ENCODE measurements around the gene CDC14B.

The CDC14B gene

GRCh38 chr9:96483197-96483596, 136.4 kb downstream of the CDC14B start:
- no peak overlapping the region for H3K4me3 ChIP-seq (ENCODE audit: low read depth, low read length)
- TF ChIP-seq, protein P1, sequence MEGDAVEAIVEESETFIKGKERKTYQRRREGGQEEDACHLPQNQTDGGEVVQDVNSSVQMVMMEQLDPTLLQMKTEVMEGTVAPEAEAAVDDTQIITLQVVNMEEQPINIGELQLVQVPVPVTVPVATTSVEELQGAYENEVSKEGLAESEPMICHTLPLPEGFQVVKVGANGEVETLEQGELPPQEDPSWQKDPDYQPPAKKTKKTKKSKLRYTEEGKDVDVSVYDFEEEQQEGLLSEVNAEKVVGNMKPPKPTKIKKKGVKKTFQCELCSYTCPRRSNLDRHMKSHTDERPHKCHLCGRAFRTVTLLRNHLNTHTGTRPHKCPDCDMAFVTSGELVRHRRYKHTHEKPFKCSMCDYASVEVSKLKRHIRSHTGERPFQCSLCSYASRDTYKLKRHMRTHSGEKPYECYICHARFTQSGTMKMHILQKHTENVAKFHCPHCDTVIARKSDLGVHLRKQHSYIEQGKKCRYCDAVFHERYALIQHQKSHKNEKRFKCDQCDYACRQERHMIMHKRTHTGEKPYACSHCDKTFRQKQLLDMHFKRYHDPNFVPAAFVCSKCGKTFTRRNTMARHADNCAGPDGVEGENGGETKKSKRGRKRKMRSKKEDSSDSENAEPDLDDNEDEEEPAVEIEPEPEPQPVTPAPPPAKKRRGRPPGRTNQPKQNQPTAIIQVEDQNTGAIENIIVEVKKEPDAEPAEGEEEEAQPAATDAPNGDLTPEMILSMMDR (IDR thresholded peaks at IDR 0.05; ENCODE audit: low read depth, low read length): no peak
- in situ Hi-C loops (cut with HindIII; ENCODE audit: low sequenced_read_pairs): no loop called here
- DNase-seq (ENCODE audit: low read depth, low spot score): no peak

DNA sequence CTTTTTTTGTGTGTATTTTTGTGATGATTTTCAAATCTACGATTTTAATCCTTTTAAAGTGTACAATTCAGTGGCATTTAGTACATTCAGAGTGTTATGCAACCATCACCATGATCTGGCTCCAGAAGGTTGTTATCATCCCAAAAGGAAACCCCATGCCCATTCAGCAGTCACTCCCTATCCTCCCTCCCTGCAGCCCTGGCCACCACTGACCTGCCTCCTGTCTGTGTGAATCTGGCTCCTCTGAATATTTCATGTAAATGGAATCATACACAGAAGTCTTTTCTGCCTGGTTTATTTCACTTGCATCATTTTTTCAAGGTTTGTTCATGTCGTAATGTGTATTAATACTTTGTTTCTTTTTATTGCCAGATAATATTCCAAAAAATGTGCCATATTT, 137.2 kb downstream of the CDC14B start:
- no peak for DNase-seq (ENCODE audit: low read depth, low spot score)
- in situ Hi-C loops (cut with HindIII; ENCODE audit: low sequenced_read_pairs): no loop called here

DNA sequence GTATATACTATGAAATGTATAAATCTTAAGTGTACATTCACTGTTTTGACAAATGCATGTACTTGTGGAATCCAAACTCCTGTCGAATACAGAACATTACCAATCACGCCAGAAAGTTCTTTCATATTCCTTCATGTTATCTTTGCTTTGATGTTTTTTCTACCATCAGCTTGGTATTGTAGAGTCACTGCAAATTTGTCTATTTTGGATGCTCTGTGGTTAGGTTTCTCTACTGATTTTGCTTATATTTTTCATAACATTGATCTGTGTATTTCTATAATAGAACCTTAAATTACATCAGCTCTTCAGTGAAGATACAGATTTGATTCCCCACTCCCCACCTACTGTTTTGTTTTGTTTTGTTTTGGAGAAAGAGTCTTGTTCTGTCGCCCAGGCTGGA, 138.9 kb downstream of the CDC14B start:
- TF ChIP-seq, protein P1 (IDR thresholded peaks at IDR 0.05; ENCODE audit: low read depth, low read length): no peak
- in situ Hi-C loops (cut with HindIII; ENCODE audit: low sequenced_read_pairs): no loop called here
- DNase-seq (ENCODE audit: low read depth, low spot score): no peak

More for the DNA sequence above, 137.2 kb downstream of the CDC14B start:
- H3K4me3 ChIP-seq (ENCODE audit: low read depth, low read length): no peak overlapping the region
- TF ChIP-seq, protein P1 (IDR thresholded peaks at IDR 0.05; ENCODE audit: low read depth, low read length): no peak

GRCh38 chr9:96478829-96479371, 140.7 kb downstream of the CDC14B start:
- DNase-seq (ENCODE audit: low read depth, low spot score): peak; percentile 44
- TF ChIP-seq, protein P1 (IDR thresholded peaks at IDR 0.05; ENCODE audit: low read depth, low read length): no peak
- H3K4me3 ChIP-seq (ENCODE audit: low read depth, low read length): no peak overlapping the region
- in situ Hi-C loops (cut with HindIII; ENCODE audit: low sequenced_read_pairs): no loop called here

More for the DNA sequence above, 138.9 kb downstream of the CDC14B start:
- H3K4me3 ChIP-seq (ENCODE audit: low read depth, low read length): no peak overlapping the region

- no peak overlapping the region for H3K4me3 ChIP-seq (ENCODE audit: low read depth, low read length)
- TF ChIP-seq, protein P1 (IDR thresholded peaks at IDR 0.05; ENCODE audit: low read depth, low read length): no peak
- in situ Hi-C loops (cut with HindIII; ENCODE audit: low sequenced_read_pairs): no loop called here
- DNase-seq (ENCODE audit: low read depth, low spot score): peak; percentile 42
These were observed 143.1 kb downstream of the CDC14B start for GRCh38 chr9:96476591-96476990.

DNA sequence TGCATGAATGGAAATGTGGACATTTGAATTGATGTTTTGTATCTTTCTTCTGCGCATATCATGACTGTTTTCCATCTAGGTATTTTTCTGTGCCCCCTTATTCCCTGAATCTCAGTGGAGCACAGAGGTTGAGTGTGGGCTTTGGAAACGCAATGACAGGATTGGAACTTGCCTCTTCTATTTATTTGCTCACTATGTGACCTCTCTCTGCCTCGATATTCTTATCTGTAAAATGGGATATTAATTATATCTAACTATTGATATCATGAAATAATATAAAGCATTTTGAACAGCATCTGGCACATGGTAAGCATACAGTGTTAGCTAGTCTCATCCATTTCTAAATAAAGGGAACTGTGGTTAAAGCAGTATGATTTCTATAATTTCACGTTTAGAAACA, 143.6 kb downstream of the CDC14B start:
- no peak overlapping the region for H3K4me3 ChIP-seq (ENCODE audit: low read depth, low read length)
- TF ChIP-seq, protein P1 (IDR thresholded peaks at IDR 0.05; ENCODE audit: low read depth, low read length): no peak
- no peak for DNase-seq (ENCODE audit: low read depth, low spot score)
- in situ Hi-C loops (cut with HindIII; ENCODE audit: low sequenced_read_pairs): no loop called here

Data from astrocyte of the spinal cord (primary cell).